Measurements from ENCODE around the gene SGTA.

The SGTA gene

DNA sequence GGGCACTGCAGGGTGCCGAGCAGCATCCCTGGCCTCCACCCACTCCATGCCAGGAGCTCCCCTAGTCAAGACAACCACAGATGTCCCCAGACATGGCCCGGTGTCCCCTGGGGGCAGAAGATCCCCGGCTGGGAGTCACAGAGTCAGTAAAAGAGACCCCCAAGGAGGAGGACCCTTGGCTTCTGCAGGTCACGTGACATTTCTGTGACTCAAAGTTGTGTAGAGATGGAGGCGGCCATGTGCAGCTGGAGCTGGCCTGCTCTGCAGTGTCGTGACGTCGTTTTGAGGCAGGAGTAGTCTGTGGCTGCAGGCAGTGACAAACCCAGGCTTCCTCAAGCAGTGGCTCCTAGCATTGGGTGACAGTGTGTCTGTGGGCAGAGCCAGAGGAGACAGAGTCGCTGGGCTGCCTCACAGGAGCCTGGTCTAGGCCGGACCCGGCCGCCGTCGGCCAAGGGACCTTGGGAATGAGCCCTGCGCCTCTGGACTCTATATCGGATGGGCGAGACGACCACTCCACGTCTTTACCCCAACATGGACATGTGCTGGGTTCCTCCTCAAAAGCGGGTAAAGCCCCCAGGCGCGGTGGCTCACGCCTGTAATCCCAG, 54.2 kb downstream of the SGTA start:
- no peak overlapping the region for H3K4me3 ChIP-seq (ENCODE audit: low read length)
- TF ChIP-seq ZNF274 (IDR thresholded peaks at IDR 0.05; ENCODE audit: low read depth, low read length), result no peak

DNA sequence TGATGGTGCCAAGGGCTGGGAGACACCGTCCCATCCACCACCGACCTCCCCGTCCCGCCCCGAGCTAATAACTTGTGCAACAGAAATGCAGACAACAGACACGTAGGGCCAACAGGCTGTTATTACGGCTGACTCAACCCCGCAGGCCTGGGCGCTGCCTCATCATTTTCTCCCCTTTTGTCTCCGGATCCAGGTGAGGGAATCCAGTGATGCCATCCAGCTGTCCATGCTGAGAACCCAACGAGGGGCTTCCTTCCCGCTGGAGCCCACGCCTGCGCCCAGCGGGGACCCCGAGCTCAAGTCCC, 55.5 kb downstream of the SGTA start:
- TF ChIP-seq ZNF274 (IDR thresholded peaks at IDR 0.05; ENCODE audit: low read depth, low read length), result no peak
- no peak overlapping the region for H3K4me3 ChIP-seq (ENCODE audit: low read length)

DNA sequence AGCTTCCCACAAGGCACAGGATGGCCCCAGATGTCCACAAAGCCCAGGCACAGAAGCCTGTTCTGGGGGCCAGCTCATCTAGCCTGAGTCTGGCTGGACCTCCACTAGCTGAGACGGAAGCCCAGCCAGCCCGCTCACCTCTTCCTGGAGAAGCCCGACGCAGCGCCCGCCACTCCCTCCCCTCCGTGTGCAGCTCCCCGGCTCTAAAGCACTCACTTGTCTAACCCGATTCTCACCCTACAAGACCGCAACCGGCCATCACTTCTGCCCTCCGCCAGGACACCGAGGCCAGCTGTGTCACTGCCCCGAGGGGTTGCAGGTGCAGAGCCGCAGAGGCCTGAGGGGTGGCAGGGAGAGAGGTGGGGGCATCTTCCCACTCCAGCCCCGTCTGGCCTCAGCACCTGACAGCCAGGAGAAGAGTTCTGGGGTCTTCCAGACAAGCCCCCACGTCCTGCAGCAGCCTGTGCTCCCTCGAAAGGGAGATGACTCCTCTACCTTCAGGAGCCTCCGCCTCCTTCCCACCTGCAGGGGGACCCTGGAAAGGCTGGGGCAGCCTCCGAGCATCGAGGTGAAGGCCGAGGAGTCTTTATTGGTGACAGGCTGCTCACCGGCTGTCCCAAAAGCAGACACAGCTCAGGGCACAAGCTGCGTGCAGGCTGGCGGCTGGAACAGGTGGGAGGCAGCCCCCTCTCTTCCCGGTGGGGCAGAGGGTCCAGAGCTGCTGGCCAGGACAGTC, 56.0 kb downstream of the SGTA start:
- TF ChIP-seq ZNF274 (IDR thresholded peaks at IDR 0.05; ENCODE audit: low read depth, low read length), result no peak
- H3K4me3 ChIP-seq (ENCODE audit: low read length), result no peak overlapping the region

DNA sequence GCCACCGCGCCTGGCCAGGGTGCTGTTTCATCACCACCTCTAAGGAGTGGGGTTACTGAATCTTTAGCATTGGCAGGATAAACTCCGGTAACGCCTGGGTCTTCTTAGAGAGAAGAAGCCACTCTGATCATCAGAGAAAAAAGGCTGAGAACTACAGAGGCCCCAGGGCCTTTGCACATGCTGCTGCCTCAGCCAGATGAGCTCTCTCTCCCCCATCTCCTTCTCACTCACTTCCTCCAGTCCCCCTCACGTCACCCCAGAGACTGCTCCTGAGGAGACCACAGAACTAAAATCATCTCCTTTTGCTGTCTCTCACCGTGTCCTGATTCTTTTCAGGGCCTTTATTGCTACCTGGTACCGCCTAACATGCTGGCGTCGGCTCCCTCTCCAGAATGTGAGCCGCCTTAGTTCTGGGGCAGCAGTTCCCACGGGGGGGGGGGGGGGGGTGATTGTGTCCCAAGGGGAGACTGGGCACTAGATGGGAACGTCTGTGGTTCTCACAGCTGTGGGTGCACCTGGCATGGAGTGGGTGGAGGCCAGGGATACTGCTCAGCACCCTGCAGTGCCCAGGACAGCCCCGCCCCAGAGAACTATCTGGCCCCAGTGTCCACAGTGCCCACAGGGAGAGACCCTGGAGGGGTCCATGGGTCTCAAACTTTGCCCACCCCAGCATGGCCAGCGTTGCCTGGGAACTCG, 56.8 kb downstream of the SGTA start:
- no peak for TF ChIP-seq ZNF274 (IDR thresholded peaks at IDR 0.05; ENCODE audit: low read depth, low read length)
- H3K4me3 ChIP-seq (ENCODE audit: low read length), result no peak overlapping the region

DNA sequence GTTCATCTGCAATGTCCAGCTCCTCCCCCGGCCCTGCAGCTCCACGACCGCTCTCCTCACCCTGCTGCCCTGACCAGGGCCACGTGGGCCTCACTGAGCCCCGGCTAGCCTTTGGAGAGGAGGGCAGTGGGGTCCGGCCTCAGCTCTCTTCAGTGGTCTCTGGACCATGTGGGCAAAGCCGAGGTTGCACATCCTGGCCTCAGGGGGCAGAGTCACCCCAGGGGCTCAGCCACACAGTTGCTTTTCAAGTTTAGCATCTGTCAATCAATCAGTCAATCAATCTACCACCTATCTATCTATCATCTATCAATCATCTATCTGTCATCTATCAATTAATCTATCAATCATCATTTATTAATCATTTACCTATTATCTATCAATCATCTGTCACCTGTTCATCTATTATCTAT, 58.9 kb downstream of the SGTA start:
- H3K4me3 ChIP-seq (ENCODE audit: low read length), result no peak overlapping the region
- TF ChIP-seq ZNF274 (IDR thresholded peaks at IDR 0.05; ENCODE audit: low read depth, low read length), result no peak

DNA sequence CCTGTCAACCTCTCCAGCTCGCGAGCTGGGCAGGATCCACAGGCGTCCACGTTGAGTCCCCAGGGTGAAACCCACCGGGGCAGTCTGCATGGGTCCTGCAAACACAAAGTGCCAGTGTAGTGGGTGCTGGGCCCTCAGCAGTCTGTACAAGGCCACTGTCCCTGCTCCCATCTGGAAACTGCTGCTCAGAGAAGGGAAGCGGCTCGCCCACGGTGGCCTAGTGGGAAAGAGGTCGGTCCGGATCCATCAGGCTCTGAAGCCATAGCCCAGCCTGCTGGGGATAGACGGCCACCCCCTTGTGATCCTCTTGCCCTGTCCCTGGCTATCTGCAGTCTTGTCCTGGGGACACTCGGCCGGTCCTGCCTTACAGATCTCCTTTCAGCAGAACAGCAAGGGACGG, 59.3 kb downstream of the SGTA start:
- no peak for TF ChIP-seq ZNF274 (IDR thresholded peaks at IDR 0.05; ENCODE audit: low read depth, low read length)
- no peak overlapping the region for H3K4me3 ChIP-seq (ENCODE audit: low read length)

DNA sequence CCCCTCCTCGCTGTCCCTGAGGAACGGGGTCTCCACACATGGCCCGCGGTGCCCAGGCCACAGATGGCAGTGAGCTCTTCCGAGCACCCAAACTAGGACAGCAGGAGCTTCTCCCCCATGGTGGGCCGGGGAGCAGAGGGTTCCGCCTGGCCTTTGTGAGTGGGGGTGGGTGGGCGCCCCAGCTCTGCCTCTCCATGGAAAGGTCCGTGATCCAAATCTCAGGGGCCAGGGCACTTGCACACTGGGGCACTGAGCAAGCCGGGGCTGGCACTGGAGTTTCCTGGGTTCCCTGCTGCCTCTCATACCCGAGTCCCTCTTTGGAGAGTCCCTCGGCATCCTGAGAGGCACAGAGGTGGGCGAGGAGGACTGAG, 59.7 kb downstream of the SGTA start:
- H3K4me3 ChIP-seq (ENCODE audit: low read length), result no peak overlapping the region
- TF ChIP-seq ZNF274 (IDR thresholded peaks at IDR 0.05; ENCODE audit: low read depth, low read length), result no peak

DNA sequence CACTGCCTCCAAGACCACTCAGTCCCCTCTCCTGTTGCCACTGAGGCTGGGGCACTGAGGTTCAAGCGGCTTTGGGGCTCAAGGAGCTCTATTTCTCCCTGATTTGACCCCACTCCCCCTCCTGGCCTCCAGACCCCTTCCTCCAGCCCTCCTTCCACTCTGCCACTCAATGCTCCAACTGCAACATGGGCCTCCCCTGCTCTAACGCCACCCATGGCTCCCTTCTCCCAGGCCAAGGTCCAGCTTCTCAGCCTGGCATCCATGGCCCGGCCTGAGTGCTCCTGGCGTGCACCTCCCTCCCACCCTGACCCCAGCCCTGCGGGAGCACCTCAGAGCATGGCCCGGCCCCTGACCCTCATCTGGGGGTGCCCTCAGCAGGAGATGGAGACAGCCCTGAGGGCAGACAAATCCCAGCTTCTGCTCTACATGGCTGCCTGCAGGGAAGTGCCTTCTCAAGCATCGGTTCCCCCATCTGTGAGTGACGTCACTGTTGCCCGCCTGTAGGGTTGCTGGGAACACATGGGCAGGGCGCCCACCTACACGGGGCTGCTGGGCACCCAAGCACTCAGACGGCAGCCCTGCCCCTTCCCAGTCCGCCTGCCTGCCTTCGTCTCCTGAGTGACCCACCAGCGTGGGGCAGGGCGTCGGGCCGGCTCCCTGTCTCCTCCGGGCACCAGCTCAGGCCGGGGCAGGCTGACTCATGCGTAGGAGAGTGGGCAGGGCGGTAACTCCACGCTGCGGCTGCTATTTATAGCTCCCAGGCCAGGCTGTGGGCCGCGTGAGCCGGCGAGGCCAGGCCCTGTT, 60.3 kb downstream of the SGTA start:
- TF ChIP-seq ZNF274 (IDR thresholded peaks at IDR 0.05; ENCODE audit: low read depth, low read length), result no peak
- H3K4me3 ChIP-seq (ENCODE audit: low read length), result no peak overlapping the region

DNA sequence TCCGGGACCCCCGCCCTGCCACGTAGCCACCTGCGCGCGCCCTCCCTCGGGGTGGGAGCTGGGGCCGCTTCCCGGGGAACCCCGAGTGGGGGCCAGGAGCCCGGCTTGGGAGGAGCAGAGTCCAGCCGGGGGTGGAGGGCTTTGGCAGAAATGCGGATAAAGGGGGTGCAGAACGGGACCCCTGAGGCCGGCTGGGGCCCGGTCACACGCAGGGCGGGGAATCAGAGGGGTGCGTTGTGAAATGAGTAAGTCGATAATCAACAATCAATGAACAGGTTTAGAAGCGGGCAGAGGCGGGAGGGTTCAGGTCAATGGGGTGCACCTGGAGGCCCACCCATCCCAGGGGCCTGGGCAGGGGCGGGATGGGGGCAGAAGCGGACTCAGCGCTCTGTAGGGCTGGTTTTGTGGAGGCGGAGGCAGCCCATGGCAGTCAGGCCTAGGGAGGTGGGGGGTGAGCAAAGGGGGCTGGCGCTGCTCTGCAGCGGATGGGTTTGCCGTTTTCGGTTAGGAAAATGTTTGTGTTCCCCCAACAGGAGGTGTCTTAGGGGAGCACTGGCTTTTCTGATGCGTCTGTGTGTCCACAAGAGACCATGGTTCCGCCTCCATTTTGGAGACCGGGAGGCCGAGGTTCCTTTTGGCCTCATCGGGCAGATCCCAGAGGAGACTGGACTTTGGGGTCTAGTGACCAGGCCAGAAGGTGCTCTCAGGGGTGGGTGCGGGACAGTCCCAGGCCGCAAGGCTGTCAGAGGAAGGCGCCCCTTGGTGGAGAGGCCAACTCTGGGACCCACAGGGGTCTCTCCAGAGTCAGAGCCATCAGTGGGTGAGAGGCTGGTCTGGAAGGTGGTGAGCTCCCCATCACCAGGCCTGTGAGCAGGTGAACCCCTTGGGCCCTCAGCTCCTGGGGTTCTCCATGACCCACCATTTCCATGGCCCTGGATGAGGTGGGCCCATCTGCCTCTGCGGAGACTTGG, 61.2 kb downstream of the SGTA start:
- no peak for TF ChIP-seq ZNF274 (IDR thresholded peaks at IDR 0.05; ENCODE audit: low read depth, low read length)
- no peak overlapping the region for H3K4me3 ChIP-seq (ENCODE audit: low read length)

DNA sequence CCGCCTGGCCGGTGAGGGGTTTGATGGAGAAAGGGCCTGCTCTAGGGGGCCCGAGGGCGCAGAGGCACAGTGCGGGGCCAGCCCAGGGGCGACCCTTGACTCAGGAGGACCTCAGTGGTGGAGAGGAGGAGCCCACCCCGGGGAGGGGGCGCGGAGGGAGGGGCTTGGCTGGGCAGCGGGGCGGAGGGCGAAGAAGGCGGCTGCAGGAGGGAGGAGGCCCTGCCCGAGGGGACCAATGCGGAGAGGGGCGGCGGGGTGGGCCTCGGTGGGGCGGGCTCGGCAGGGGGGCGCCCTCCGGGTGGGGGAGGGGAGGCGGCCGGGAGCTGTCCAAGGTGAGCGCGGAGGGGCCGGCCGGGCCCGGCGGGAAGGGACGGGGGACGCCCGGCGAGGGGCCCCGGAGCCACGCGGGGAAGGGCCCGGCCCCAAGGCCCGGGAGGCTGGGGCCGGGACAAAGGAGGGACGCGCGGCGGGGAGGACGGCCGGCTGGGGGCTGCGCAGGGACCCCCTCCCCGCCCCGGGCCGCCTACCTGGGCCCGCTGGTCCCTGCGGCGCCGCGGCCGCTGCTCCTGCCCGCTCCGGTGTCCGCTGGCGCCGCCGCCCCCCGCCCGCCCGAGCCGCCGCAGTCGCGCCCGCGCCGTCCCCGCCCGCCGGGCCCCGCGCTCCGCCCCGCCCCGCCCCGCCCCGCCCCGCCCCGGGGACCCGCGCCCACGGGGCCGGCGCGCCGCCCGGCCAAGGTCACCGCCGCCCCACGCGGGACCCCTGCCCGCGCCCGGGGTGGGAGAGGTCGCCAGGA, 62.1 kb downstream of the SGTA start, which contains the start of gene DIRAS1:
Gene DIRAS1 (minus strand): TSS at position 596 of the 793 bp plus-strand sequence. CDS start 3,566 bp downstream, outside the sequence.
- TF ChIP-seq ZNF274 (IDR thresholded peaks at IDR 0.05; ENCODE audit: low read depth, low read length), result no peak
- no peak within 1 kb of the TSS for H3K4me3 ChIP-seq (ENCODE audit: low read length)

DNA sequence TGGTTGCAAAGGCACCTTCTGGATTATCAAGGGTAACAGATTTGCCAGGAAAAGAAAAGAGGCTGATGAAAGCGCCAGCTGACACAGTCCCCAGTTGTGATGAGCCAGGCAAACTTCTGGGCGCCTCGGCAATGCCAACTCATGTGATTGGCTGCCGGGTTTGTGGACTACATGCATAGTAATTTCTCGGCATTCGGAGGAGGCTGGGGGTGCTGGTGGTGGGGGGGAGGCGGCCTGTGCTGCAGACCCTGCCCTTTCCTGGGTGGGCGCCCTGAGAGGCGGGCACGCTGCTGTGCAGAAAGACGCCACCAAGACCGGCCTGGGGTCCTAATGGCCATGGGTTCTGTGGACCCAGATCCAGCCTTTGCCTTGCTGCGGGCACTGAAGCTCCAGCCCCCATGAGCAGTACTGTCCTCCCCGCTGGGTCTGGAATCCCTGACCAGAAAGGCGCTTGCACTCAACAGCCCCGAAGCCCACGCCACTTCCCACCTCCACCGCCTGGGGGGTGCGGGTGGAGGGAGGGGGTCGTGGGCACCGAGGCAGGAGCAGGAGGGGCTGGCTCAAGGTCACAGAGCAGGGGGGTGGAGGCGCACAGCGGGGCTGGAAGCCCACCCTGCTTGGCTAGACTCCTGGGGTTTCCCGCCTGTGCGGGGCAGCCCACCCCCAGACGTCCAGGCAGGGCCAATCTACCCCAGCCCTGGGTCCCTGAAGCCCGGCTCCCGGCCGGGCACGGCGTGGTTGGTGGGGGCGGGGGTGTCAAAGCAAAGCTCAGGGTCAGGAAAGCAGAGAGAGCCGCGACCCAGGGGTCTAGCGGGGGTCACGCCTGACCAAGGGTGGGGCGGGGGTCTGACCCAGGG, 62.9 kb downstream of the SGTA start:
- no peak overlapping the region for H3K4me3 ChIP-seq (ENCODE audit: low read length)
- TF ChIP-seq ZNF274 (IDR thresholded peaks at IDR 0.05; ENCODE audit: low read depth, low read length), result no peak

DNA sequence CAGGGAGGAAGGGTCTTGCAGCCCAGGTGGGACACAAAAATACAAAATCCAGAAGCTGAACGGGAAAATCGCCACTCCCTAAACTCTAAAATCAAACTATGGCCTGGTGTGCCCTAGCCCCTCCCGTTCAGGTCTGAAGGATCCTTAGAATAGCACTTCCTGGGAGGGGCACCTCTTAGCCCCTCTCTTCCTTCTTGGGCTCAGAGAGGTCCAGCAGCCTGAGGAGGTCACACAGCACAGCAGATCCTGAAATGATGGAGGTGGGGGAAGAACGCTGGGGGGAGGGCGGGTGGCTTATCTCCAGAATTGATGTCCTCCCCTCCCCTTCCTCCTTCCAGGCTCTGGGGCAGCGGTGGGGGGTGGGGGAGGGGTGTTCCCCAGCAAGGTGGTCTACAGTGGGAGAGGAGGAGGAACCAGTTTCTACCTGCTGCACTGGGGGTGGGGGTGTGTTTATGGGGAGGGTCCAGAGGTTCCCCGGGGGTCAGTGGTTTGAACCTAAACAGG, 63.8 kb downstream of the SGTA start:
- H3K4me3 ChIP-seq (ENCODE audit: low read length), result no peak overlapping the region
- no peak for TF ChIP-seq ZNF274 (IDR thresholded peaks at IDR 0.05; ENCODE audit: low read depth, low read length)
